Keratinocyte (primary cell): ENCODE results near the gene HCAR3.
"Not testable (repeated sequence)": the region's sequence is repeated elsewhere in the genome, so short reads cannot be mapped to it uniquely, and the experiment has no call there.

Experiments used
- EZH2 ChIP-seq: IDR thresholded peaks from one replicate; pipeline ENCODE4 v1.6.1; 2012; ENCODE audit warnings: inconsistent platforms, mild to moderate bottlenecking, low read length, moderate library complexity
- TF ChIP-seq, protein P1 (sequence below), 3 experiments: IDR thresholded peaks in 1 of 3; conservative IDR thresholded peaks in 1 of 3; optimal IDR thresholded peaks in 1 of 3; 2 replicates in 2 of 3; 3 replicates in 1 of 3; pipeline versions ENCODE3 to v1.5.1; 2011; ENCODE audit warnings: low read length in 3 of 3, mild to moderate bottlenecking in 3 of 3, moderate library complexity in 2 of 3, control low read depth in 1 of 3, inconsistent platforms in 1 of 3; ENCODE audit not compliant: insufficient read depth in 2 of 3; ENCODE audit errors: extremely low read depth in 1 of 3

DNA sequence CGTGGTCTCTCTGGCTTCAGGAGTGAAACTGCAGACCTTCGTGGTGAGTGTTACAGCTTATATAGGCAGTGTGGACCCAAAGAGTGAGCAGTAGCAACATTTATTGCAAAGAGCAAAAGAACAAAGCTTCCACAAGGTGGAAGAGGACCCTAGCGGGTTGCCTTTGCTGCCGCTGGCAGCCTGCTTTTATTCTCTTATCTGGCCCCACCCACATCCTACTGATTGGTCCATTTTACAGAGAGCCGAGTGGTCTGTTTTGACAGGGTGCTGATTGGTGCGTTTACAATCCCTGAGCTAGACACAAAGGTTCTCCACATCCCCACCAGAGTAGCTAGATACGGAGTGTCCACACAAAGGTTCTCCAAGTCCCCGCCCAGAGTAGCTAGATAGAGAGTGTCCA lies 40.6 kb downstream of the HCAR3 start:
- TF ChIP-seq, protein P1, sequence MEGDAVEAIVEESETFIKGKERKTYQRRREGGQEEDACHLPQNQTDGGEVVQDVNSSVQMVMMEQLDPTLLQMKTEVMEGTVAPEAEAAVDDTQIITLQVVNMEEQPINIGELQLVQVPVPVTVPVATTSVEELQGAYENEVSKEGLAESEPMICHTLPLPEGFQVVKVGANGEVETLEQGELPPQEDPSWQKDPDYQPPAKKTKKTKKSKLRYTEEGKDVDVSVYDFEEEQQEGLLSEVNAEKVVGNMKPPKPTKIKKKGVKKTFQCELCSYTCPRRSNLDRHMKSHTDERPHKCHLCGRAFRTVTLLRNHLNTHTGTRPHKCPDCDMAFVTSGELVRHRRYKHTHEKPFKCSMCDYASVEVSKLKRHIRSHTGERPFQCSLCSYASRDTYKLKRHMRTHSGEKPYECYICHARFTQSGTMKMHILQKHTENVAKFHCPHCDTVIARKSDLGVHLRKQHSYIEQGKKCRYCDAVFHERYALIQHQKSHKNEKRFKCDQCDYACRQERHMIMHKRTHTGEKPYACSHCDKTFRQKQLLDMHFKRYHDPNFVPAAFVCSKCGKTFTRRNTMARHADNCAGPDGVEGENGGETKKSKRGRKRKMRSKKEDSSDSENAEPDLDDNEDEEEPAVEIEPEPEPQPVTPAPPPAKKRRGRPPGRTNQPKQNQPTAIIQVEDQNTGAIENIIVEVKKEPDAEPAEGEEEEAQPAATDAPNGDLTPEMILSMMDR (optimal IDR thresholded peaks at IDR 0.05 in 1 of 3, IDR thresholded peaks at IDR 0.05 in 1 of 3, conservative IDR thresholded peaks at IDR 0.05 in 1 of 3; ENCODE audit: extremely low read depth in 1 of 3, insufficient read depth in 2 of 3, low read length in 3 of 3): not testable (repeated sequence)
- TF ChIP-seq EZH2: not testable (repeated sequence)
